ENCODE data around the gene INTS13. TPM values are rescaled to one million over a fixed set of nuclear protein-coding genes. Genes with fewer than 3 reads are reported as not detected.

The INTS13 gene
- total and polyA plus RNA-seq, 2 of the 13 experiments (the other 11 are each of a cell fraction or from before 2014, with no cell fraction given), result 16.3 to 43.7 TPM

- peaks cover 12% of the 10 kb centered on the region for H3K4me1 ChIP-seq (ENCODE audit: insufficient read depth, low read length)
- intact Hi-C loops (cut with micrococcal nuclease; ENCODE audit: unreplicated experiment), result no loop called here
- H3K9me3 ChIP-seq (ENCODE audit: low read length), result no peaks in the 10 kb centered on the region
- no peak overlapping the region for H3K27ac ChIP-seq (ENCODE audit: extremely low read length, insufficient read depth, low read length)
- ATAC-seq (no peak; the same call in 2 of the 3 replicates), DNase-seq (ENCODE audit: low spot score) (no peak), FAIRE-seq (peak; percentile 64)
- no peaks in the 10 kb centered on the region for H3K79me2 ChIP-seq (ENCODE audit: insufficient read depth, low read length)
- 39% methylated on average over 4 of the region's 4 CpGs for WGBS (ENCODE audit: low lambda C conversion rate)
- no peaks in the 10 kb centered on the region for H4K20me1 ChIP-seq (ENCODE audit: insufficient read depth, low read length)
- H3K4me2 ChIP-seq (ENCODE audit: low read depth, low read length), result no peak overlapping the region
- ChIA-PET CTCF (ENCODE audit: low intra/inter-chr PET ratio, low total read pairs) (no interaction called here), POLR2A (no interaction called here)
- no TSS peak for BruUV-seq (replicated peaks)
- H3K4me3 ChIP-seq (replicated peaks in 1 of 3; ENCODE audit: insufficient read depth in 1 of 3, low read depth in 2 of 3, low read length in 3 of 3), result no peak overlapping the region
- no peaks in the 10 kb centered on the region; a peak in 1 of 5 replicates for H3K27me3 ChIP-seq (ENCODE audit: control insufficient read depth in 1 of 2, insufficient read depth in 2 of 2, low read length in 2 of 2)
- TF ChIP-seq ZFP37 (CRISPR knock-in tag; IDR thresholded peaks at IDR 0.05; ENCODE audit: borderline replicate concordance) (no peak), ISX (CRISPR knock-in tag; conservative IDR thresholded peaks at IDR 0.05) (no peak), NR2F6 (IDR thresholded peaks at IDR 0.05) (no peak), NR2F6 (CRISPR knock-in tag; IDR thresholded peaks at IDR 0.05) (no peak), MTF2 (CRISPR knock-in tag; IDR thresholded peaks at IDR 0.05; ENCODE audit: borderline replicate concordance) (no peak), MNT (IDR thresholded peaks at IDR 0.05) (peak; percentile 45), EZH2 (conservative IDR thresholded peaks at IDR 0.05; ENCODE audit: low read depth, low read length) (no peak), HOXA7 (CRISPR knock-in tag; IDR thresholded peaks at IDR 0.05) (no peak), MIXL1 (CRISPR knock-in tag; IDR thresholded peaks at IDR 0.05) (no peak), SOX6 (IDR thresholded peaks at IDR 0.05) (no peak), SOX6 (CRISPR knock-in tag; IDR thresholded peaks at IDR 0.05) (no peak), CTCF (CRISPR knock-in tag; IDR thresholded peaks at IDR 0.05) (peak; percentile 21; the same call in 1 of the 2 replicates), HNRNPL (IDR thresholded peaks at IDR 0.05; ENCODE audit: low read depth, low read length) (no peak), DRAP1 (CRISPR knock-in tag; IDR thresholded peaks at IDR 0.05) (no peak), STAG1 (CRISPR knock-in tag; IDR thresholded peaks at IDR 0.05) (peak; percentile 18; the same call in 1 of the 2 replicates)
- no peak overlapping the region for H3K9ac ChIP-seq (ENCODE audit: insufficient read depth, low read depth, low read length)
- in situ Hi-C loops (cut with HindIII; ENCODE audit: extremely low pct_ligation_motif_present, low pct_unique_long_range_greater_than_20kb), result no loop called here
- H3K36me3 ChIP-seq (replicated peaks in 1 of 2; ENCODE audit: control insufficient read depth in 1 of 2, insufficient read depth in 2 of 2, low read length in 2 of 2), result no peaks in the 10 kb centered on the region
- H2AFZ ChIP-seq (ENCODE audit: low read length), result no peak overlapping the region
Observed at GRCh38 chr12:26863515-26863914, 74.3 kb downstream of the INTS13 start.

Data from HepG2 (cell line).